PC-9 (cell line): ENCODE data around the gene DEFB110.

ENCODE experiments used
- CTCF ChIP-seq: fragments of 200-600 bp; sonication (generic); conservative IDR thresholded peaks from 2 replicates; pipeline ENCODE4 v1.6.1; 2017; ENCODE audit warnings: mixed run types, antibody characterized with exemption, mild to moderate bottlenecking, moderate library complexity
- EZH2 ChIP-seq: fragments of 200-600 bp; sonication (generic); IDR thresholded peaks from 2 replicates; pipeline ENCODE4 v1.8.0; 2017; ENCODE audit warnings: antibody characterized with exemption, low read depth

GRCh38 chr6:50007819-50008218 is 14.0 kb downstream of the DEFB110 start:
- TF ChIP-seq CTCF (no peak), EZH2 (no peak)
